GM23338 (cell line): Measurements from ENCODE around the gene CCDC127.

Source experiments
- CTCF ChIP-seq, 2 experiments: fragments of 200-600 bp in 1 of 2; sonication (generic) in 1 of 2; conservative IDR thresholded peaks; 2 replicates each; pipeline versions ENCODE4 v1.5.1 to v1.6.1; 2016 to 2017; ENCODE audit warnings: antibody characterized with exemption in 2 of 2, low read depth in 2 of 2, mild to moderate bottlenecking in 2 of 2, moderate library complexity in 1 of 2
- EZH2phosphoT487 ChIP-seq: fragments of 200-600 bp; sonication (generic); IDR thresholded peaks from one replicate; pipeline ENCODE4 v1.8.1; 2018; ENCODE audit warnings: antibody characterized with exemption; ENCODE audit not compliant: unreplicated experiment

GRCh38 chr5:206927-207536 lies 10.9 kb downstream of the CCDC127 start:
- no peak for TF ChIP-seq CTCF (conservative IDR thresholded peaks at IDR 0.05; ENCODE audit: low read depth in 2 of 2)
- TF ChIP-seq EZH2phosphoT487 = no peak
